WTC11 (cell line): ENCODE measurements around the gene SPRR2G. TPM values are rescaled to one million over a fixed set of nuclear protein-coding genes. Genes with fewer than 3 reads are reported as not detected.
"Not testable (repeated sequence)": the region's sequence is repeated elsewhere in the genome, so short reads cannot be mapped to it uniquely, and the experiment has no call there.

Experiments
- ATAC-seq: fragments of 200-7000 bp; cut with Tn5 transposase; 2 replicates; pipeline ENCODE4 v1.10.0; 2021; ENCODE audit warnings: mild to moderate bottlenecking, moderate library complexity
- CTCF ChIA-PET: fragments of 300-600 bp; sonication (Branson Sonifier 250); formaldehyde crosslinking; loops from one replicate; lab custom pipeline; 2021; ENCODE audit warnings: antibody characterized with exemption; lab: Charles Lee
- POLR2A ChIA-PET: fragments of 350-600 bp; sonication (Branson Sonifier 250); formaldehyde crosslinking; loops from one replicate; lab custom pipeline; 2021; ENCODE audit warnings: antibody characterized with exemption; lab: Charles Lee
- DNase-seq: peaks from one replicate; pipeline ENCODE4 v3.0.0; 2021; ENCODE audit warnings: low spot score
- H3K27ac Mint-ChIP-seq: 2 replicates; pipeline ENCODE4 v1.8.0; 2021; ENCODE audit warnings: mixed read lengths
- H3K27me3 Mint-ChIP-seq: 2 replicates; pipeline ENCODE4 v1.8.0; 2021; ENCODE audit warnings: low read depth, mild to moderate bottlenecking, moderate library complexity, mixed read lengths
- H3K36me3 Mint-ChIP-seq: 2 replicates; pipeline ENCODE4 v1.8.0; 2021; ENCODE audit warnings: mixed read lengths
- H3K4me1 Mint-ChIP-seq: 2 replicates; pipeline ENCODE4 v1.8.0; 2022; ENCODE audit warnings: mixed read lengths
- H3K4me3 Mint-ChIP-seq: 2 replicates; pipeline ENCODE4 v1.8.0; 2021; ENCODE audit warnings: mild to moderate bottlenecking, moderate library complexity, mixed read lengths
- H3K9me3 Mint-ChIP-seq: 2 replicates; pipeline ENCODE4 v1.8.0; 2021; ENCODE audit warnings: mixed read lengths
- ATF3 ChIP-seq: sonication (generic); formaldehyde crosslinking; conservative IDR thresholded peaks from 2 replicates; pipeline ENCODE4 v1.8.1; 2022; ENCODE audit warnings: mild to moderate bottlenecking, missing genetic modification reagents
- CREM ChIP-seq: sonication (generic); formaldehyde crosslinking; IDR thresholded peaks from 2 replicates; pipeline ENCODE4 v1.8.1; 2022; ENCODE audit warnings: mild to moderate bottlenecking, missing genetic modification reagents, moderate library complexity
- EMX1 ChIP-seq: fragments of 250-450 bp; sonication (Bioruptor Pico); IDR thresholded peaks from 2 replicates; pipeline ENCODE4 v1.8.0; 2021; ENCODE audit warnings: mild to moderate bottlenecking
- KAT7 ChIP-seq: sonication (generic); formaldehyde crosslinking; IDR thresholded peaks from 2 replicates; pipeline ENCODE4 v1.8.1; 2023; ENCODE audit warnings: missing genetic modification reagents, mild to moderate bottlenecking, borderline replicate concordance
- MXD4 ChIP-seq: fragments of 250-450 bp; sonication (Bioruptor Pico); IDR thresholded peaks from 2 replicates; pipeline ENCODE4 v1.8.0; 2021; ENCODE audit warnings: mild to moderate bottlenecking, moderate library complexity, borderline replicate concordance
- MYBL2 ChIP-seq: sonication (generic); formaldehyde crosslinking; IDR thresholded peaks from 2 replicates; pipeline ENCODE4 v1.8.1; 2023; ENCODE audit warnings: mild to moderate bottlenecking, moderate library complexity, missing genetic modification reagents
- NFATC4 ChIP-seq: fragments of 250-450 bp; sonication (Bioruptor Pico); IDR thresholded peaks from 2 replicates; pipeline ENCODE4 v1.9.0; 2021; ENCODE audit warnings: mild to moderate bottlenecking
- PRDM15 ChIP-seq: sonication (generic); formaldehyde crosslinking; IDR thresholded peaks from 2 replicates; pipeline ENCODE4 v1.8.0; 2022; ENCODE audit warnings: missing genetic modification reagents
- SOX15 ChIP-seq: fragments of 250-450 bp; sonication (Bioruptor Pico); IDR thresholded peaks from 2 replicates; pipeline ENCODE4 v1.9.0; 2021; ENCODE audit warnings: mild to moderate bottlenecking
- SP1 ChIP-seq: sonication (generic); formaldehyde crosslinking; conservative IDR thresholded peaks from 2 replicates; pipeline ENCODE4 v1.8.1; 2022; ENCODE audit warnings: missing genetic modification reagents
- ZNF512 ChIP-seq: sonication (generic); formaldehyde crosslinking; IDR thresholded peaks from 2 replicates; pipeline ENCODE4 v1.8.1; 2022; ENCODE audit warnings: missing genetic modification reagents, borderline replicate concordance
- total RNA-seq: library from RNA; stranded (reverse); gene quantifications from 3 replicates; pipeline ENCODE4 v1.2.3, GENCODE V29; 2021
- TF ChIP-seq, protein P1 (sequence below): fragments of 250-450 bp; sonication (Bioruptor Pico); IDR thresholded peaks from 2 replicates; pipeline ENCODE4 v1.9.0; 2021; ENCODE audit warnings: mild to moderate bottlenecking
- TF ChIP-seq, protein P2 (sequence below): sonication (generic); formaldehyde crosslinking; IDR thresholded peaks from 2 replicates; pipeline ENCODE4 v1.8.1; 2023; ENCODE audit warnings: mild to moderate bottlenecking, missing genetic modification reagents

Gene SPRR2G
- total RNA-seq, 1 experiment from 2014 or later = not detected

DNA sequence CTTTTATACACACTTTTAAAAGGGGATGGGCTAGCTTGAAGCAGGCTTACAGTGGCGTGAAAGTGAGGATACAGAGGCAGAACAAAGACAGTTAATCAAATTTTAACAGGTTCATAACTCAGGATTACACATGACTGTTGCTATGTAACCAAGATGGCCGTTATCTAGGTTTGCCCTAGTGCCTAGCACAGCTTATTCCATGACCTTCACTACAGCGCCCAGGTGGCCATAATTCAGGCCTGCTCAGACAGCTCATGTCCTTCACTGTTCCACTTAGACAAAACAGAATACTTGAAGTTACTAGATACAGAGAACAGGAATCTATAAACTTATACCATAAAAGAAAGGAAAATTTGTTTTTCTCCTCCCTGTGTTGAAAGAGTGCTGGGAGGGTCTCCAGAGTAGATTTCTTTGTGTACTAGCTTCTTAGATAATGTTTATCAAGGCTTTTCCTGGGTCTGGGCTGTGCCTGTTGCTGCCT, 31.2 kb downstream of the SPRR2G start (continued):
- no peak for TF ChIP-seq PRDM15 (CRISPR knock-in tag)
- no peak for TF ChIP-seq MYBL2
- no peak for TF ChIP-seq KAT7
- no peak for TF ChIP-seq EMX1 (CRISPR knock-in tag)
- TF ChIP-seq ATF3 (CRISPR knock-in tag) = no peak
- no peak for TF ChIP-seq MXD4 (CRISPR knock-in tag)
- TF ChIP-seq, protein P1, sequence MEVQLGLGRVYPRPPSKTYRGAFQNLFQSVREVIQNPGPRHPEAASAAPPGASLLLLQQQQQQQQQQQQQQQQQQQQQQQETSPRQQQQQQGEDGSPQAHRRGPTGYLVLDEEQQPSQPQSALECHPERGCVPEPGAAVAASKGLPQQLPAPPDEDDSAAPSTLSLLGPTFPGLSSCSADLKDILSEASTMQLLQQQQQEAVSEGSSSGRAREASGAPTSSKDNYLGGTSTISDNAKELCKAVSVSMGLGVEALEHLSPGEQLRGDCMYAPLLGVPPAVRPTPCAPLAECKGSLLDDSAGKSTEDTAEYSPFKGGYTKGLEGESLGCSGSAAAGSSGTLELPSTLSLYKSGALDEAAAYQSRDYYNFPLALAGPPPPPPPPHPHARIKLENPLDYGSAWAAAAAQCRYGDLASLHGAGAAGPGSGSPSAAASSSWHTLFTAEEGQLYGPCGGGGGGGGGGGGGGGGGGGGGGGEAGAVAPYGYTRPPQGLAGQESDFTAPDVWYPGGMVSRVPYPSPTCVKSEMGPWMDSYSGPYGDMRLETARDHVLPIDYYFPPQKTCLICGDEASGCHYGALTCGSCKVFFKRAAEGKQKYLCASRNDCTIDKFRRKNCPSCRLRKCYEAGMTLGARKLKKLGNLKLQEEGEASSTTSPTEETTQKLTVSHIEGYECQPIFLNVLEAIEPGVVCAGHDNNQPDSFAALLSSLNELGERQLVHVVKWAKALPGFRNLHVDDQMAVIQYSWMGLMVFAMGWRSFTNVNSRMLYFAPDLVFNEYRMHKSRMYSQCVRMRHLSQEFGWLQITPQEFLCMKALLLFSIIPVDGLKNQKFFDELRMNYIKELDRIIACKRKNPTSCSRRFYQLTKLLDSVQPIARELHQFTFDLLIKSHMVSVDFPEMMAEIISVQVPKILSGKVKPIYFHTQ (CRISPR knock-in tag) = no peak
- TF ChIP-seq, protein P2, sequence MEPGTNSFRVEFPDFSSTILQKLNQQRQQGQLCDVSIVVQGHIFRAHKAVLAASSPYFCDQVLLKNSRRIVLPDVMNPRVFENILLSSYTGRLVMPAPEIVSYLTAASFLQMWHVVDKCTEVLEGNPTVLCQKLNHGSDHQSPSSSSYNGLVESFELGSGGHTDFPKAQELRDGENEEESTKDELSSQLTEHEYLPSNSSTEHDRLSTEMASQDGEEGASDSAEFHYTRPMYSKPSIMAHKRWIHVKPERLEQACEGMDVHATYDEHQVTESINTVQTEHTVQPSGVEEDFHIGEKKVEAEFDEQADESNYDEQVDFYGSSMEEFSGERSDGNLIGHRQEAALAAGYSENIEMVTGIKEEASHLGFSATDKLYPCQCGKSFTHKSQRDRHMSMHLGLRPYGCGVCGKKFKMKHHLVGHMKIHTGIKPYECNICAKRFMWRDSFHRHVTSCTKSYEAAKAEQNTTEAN (CRISPR knock-in tag) = no peak
- no peak for TF ChIP-seq CREM (CRISPR knock-in tag)

DNA sequence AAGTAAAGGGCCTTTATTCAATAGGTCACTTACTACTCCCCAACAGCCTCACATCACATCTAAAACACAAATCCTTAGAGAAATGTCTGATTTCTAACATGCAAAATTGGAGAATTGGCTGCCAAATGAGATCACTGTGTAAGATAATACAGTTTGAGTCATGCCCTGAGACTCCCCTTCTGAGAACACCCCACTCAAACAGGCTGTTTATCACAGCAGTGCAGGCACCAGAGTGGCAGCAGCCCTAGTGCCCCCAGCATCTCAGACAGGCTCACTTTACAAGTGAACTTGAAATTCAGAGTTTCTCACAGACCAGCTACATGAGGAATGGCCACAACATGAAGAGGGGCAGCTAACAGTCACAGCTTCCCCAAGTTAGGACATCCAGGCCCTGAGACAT, 35.4 kb downstream of the SPRR2G start:
- H3K36me3 Mint-ChIP-seq, POLR2A ChIA-PET, H3K27ac Mint-ChIP-seq, H3K27me3 Mint-ChIP-seq, H3K4me3 Mint-ChIP-seq, CTCF ChIA-PET, DNase-seq, ATAC-seq, H3K9me3 Mint-ChIP-seq: not testable (repeated sequence)
- peaks cover 16% of the 10 kb centered on the region for H3K4me1 Mint-ChIP-seq

DNA sequence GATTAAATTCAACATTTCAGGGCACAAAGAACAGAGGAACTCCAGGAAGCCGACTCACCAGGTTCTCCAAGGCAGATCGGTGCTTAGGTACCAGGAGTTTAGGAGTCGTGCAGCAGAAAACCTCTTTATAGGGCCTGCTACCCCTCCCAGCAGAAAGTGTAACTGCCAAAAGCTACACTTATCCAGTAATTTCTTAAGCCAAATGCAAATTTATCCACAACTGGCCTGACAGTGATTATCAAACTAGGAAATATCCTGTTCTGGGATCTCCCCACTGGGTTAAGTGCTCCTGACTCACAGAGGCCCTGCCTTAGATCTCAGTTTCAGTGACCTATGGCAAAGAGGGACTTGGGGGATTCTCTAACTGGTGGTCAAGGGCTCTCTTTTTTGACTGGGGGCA, 37.3 kb downstream of the SPRR2G start, which contains the start of gene SPRR2F:
SPRR2F (minus strand) TSS at position 101 of the 400 bp plus-strand sequence. CDS start 783 bp downstream, outside the sequence.
- ATAC-seq (no peak), DNase-seq (no peak)
- CTCF ChIA-PET = no interaction called here
- Mint-ChIP-seq H3K4me1 (peaks cover 6% of the 10 kb centered on the region; the same call in 1 of the 2 replicates), H3K4me3 (no peak within 1 kb of the TSS), H3K36me3 (0 out of 2 replicates have a peak, but pooled peaks cover 2% of the 10 kb centered on the region), H3K27ac (no peak within 1 kb of the TSS), H3K27me3 (no peaks in the 10 kb centered on the region)
- POLR2A ChIA-PET = no interaction called here
- TF ChIP-seq ZNF512 (CRISPR knock-in tag) = no peak
- no peak for TF ChIP-seq NFATC4 (CRISPR knock-in tag)
- no peak for TF ChIP-seq SOX15
- no peak for TF ChIP-seq SP1 (CRISPR knock-in tag)
- no peak for TF ChIP-seq ATF3 (CRISPR knock-in tag)
- TF ChIP-seq, all 79 proteins: peak for 0
- H3K9me3 Mint-ChIP-seq = peaks cover 2% of the 10 kb centered on the region

- H3K27ac Mint-ChIP-seq, ATAC-seq, H3K4me3 Mint-ChIP-seq, H3K4me1 Mint-ChIP-seq, POLR2A ChIA-PET, H3K36me3 Mint-ChIP-seq, H3K27me3 Mint-ChIP-seq, DNase-seq, CTCF ChIA-PET: not testable (repeated sequence)
- peaks cover 12% of the 10 kb centered on the region for H3K9me3 Mint-ChIP-seq
Measured at GRCh38 chr1:153112454-153112853, 38.2 kb downstream of the SPRR2G start.
